ENCODE measurements around the gene IDH1. TPM values are rescaled to one million over a fixed set of nuclear protein-coding genes. Genes with fewer than 3 reads are reported as not detected.

IDH1 gene
- total and polyA plus RNA-seq, 10 of the 15 experiments (the other 5 are each of a cell fraction or from before 2014, with no cell fraction given) = 39.0 to 114 (median 55.0) TPM

DNA sequence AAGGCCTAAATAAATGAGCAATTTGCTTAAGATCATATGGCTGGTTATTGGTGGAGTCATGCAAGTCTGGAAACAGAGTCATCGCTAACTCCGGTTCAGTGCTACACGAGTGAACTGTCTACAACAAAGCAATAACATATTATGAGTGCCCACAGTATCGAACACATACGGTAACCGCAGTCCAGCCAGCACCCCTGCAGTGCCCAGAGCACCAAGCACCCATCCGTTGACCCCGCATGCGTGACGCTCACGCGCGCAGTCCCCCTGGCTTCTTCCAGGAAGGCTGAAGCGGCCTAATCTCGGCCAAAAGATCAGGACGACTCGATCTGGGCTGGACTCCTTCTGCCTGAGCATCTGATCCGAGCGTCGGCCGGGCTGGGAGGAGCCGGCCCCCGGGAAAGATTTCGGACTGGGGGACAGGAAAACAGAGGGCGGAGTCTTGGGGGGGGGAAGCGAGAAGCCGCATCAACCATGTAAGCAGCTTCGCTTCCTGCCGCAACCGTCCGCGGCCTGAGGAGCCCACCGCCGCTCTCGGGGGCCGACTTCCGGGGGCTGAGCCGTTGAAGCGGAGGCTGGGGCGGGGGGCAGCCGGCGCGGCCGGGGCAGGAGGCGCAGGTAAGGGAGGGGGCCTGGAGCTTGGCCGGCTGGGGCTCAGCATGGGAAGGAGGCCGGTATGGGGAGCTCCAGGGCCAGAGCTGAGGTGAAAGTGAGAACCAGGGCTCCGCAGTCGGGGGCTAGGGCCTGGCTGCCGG is 11.1 kb upstream of the IDH1 start, which contains the start of gene PIKFYVE (continued):
- no peak for TF ChIP-seq NFXL1 (IDR thresholded peaks at IDR 0.05; ENCODE audit: borderline replicate concordance)
- TF ChIP-seq EGR1 (IDR thresholded peaks at IDR 0.05; ENCODE audit: borderline replicate concordance in 1 of 2, low read depth in 2 of 2, low read length in 2 of 2) = no peak; a peak in 1 of 3 replicates
- TF ChIP-seq NFYA (IDR thresholded peaks at IDR 0.05; ENCODE audit: borderline replicate concordance, low read depth, low read length) = no peak
- no peak for TF ChIP-seq JUND (IDR thresholded peaks at IDR 0.05; ENCODE audit: low read depth, low read length)
- TF ChIP-seq, protein P1, sequence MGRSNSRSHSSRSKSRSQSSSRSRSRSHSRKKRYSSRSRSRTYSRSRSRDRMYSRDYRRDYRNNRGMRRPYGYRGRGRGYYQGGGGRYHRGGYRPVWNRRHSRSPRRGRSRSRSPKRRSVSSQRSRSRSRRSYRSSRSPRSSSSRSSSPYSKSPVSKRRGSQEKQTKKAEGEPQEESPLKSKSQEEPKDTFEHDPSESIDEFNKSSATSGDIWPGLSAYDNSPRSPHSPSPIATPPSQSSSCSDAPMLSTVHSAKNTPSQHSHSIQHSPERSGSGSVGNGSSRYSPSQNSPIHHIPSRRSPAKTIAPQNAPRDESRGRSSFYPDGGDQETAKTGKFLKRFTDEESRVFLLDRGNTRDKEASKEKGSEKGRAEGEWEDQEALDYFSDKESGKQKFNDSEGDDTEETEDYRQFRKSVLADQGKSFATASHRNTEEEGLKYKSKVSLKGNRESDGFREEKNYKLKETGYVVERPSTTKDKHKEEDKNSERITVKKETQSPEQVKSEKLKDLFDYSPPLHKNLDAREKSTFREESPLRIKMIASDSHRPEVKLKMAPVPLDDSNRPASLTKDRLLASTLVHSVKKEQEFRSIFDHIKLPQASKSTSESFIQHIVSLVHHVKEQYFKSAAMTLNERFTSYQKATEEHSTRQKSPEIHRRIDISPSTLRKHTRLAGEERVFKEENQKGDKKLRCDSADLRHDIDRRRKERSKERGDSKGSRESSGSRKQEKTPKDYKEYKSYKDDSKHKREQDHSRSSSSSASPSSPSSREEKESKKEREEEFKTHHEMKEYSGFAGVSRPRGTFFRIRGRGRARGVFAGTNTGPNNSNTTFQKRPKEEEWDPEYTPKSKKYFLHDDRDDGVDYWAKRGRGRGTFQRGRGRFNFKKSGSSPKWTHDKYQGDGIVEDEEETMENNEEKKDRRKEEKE (IDR thresholded peaks at IDR 0.05) = no peak
- TF ChIP-seq, protein P2, sequence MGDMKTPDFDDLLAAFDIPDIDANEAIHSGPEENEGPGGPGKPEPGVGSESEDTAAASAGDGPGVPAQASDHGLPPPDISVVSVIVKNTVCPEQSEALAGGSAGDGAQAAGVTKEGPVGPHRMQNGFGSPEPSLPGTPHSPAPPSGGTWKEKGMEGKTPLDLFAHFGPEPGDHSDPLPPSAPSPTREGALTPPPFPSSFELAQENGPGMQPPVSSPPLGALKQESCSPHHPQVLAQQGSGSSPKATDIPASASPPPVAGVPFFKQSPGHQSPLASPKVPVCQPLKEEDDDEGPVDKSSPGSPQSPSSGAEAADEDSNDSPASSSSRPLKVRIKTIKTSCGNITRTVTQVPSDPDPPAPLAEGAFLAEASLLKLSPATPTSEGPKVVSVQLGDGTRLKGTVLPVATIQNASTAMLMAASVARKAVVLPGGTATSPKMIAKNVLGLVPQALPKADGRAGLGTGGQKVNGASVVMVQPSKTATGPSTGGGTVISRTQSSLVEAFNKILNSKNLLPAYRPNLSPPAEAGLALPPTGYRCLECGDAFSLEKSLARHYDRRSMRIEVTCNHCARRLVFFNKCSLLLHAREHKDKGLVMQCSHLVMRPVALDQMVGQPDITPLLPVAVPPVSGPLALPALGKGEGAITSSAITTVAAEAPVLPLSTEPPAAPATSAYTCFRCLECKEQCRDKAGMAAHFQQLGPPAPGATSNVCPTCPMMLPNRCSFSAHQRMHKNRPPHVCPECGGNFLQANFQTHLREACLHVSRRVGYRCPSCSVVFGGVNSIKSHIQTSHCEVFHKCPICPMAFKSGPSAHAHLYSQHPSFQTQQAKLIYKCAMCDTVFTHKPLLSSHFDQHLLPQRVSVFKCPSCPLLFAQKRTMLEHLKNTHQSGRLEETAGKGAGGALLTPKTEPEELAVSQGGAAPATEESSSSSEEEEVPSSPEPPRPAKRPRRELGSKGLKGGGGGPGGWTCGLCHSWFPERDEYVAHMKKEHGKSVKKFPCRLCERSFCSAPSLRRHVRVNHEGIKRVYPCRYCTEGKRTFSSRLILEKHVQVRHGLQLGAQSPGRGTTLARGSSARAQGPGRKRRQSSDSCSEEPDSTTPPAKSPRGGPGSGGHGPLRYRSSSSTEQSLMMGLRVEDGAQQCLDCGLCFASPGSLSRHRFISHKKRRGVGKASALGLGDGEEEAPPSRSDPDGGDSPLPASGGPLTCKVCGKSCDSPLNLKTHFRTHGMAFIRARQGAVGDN (IDR thresholded peaks at IDR 0.05) = peak; percentile 70; the same call in 1 of the 2 replicates
- TF ChIP-seq, protein P3, sequence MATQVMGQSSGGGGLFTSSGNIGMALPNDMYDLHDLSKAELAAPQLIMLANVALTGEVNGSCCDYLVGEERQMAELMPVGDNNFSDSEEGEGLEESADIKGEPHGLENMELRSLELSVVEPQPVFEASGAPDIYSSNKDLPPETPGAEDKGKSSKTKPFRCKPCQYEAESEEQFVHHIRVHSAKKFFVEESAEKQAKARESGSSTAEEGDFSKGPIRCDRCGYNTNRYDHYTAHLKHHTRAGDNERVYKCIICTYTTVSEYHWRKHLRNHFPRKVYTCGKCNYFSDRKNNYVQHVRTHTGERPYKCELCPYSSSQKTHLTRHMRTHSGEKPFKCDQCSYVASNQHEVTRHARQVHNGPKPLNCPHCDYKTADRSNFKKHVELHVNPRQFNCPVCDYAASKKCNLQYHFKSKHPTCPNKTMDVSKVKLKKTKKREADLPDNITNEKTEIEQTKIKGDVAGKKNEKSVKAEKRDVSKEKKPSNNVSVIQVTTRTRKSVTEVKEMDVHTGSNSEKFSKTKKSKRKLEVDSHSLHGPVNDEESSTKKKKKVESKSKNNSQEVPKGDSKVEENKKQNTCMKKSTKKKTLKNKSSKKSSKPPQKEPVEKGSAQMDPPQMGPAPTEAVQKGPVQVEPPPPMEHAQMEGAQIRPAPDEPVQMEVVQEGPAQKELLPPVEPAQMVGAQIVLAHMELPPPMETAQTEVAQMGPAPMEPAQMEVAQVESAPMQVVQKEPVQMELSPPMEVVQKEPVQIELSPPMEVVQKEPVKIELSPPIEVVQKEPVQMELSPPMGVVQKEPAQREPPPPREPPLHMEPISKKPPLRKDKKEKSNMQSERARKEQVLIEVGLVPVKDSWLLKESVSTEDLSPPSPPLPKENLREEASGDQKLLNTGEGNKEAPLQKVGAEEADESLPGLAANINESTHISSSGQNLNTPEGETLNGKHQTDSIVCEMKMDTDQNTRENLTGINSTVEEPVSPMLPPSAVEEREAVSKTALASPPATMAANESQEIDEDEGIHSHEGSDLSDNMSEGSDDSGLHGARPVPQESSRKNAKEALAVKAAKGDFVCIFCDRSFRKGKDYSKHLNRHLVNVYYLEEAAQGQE (IDR thresholded peaks at IDR 0.05; ENCODE audit: low read depth, low read length) = no peak
- peak; percentile 93 for TF ChIP-seq RUNX3 (IDR thresholded peaks at IDR 0.05; ENCODE audit: low read length)
- no peak for TF ChIP-seq SMAD1 (IDR thresholded peaks at IDR 0.05; ENCODE audit: low read depth, partially characterized antibody)
- TF ChIP-seq RELA (IDR thresholded peaks at IDR 0.05; ENCODE audit: borderline replicate concordance, partially characterized antibody) = peak; percentile 51
- TF ChIP-seq JUNB (IDR thresholded peaks at IDR 0.05) = no peak
- peak; percentile 58; the same call in 1 of the 2 replicates for TF ChIP-seq ZNF207 (IDR thresholded peaks at IDR 0.05; ENCODE audit: borderline replicate concordance)
- TF ChIP-seq STAT3 (IDR thresholded peaks at IDR 0.05; ENCODE audit: low read depth, low read length) = no peak
- 0 out of 2 replicates have a peak, but pooled peaks have one; percentile 44 for TF ChIP-seq RFX5 (IDR thresholded peaks at IDR 0.05; ENCODE audit: low read depth, low read length)
- TF ChIP-seq CBX5 (IDR thresholded peaks at IDR 0.05; ENCODE audit: low read depth) = peak; percentile 92
- peak; percentile 66 for TF ChIP-seq HCFC1 (IDR thresholded peaks at IDR 0.05; ENCODE audit: low read length)
- no peak for TF ChIP-seq TCF12 (IDR thresholded peaks at IDR 0.05; ENCODE audit: low read depth, low read length)
- peak; percentile 56; the same call in 1 of the 2 replicates for TF ChIP-seq MTA2 (IDR thresholded peaks at IDR 0.05; ENCODE audit: low read depth)
- no peak for TF ChIP-seq BMI1 (IDR thresholded peaks at IDR 0.05; ENCODE audit: borderline replicate concordance)
- TF ChIP-seq SMARCA5 (IDR thresholded peaks at IDR 0.05) = 0 out of 2 replicates have a peak, but pooled peaks have one; percentile 34
- TF ChIP-seq NR2F1 (conservative IDR thresholded peaks at IDR 0.05) = peak; percentile 86
